Measurements from ENCODE around the gene CCDC85C.

Gene CCDC85C

GRCh38 chr14:99459481-99460100, 144.4 kb downstream of the CCDC85C start:
- in situ Hi-C loops (cut with MboI; ENCODE audit: low pct_unique_long_range_greater_than_20kb, low sequenced_read_pairs, unreplicated experiment): no loop called here
- TF ChIP-seq CTCF (IDR thresholded peaks at IDR 0.05; ENCODE audit: extremely low read depth, insufficient read depth, missing control alignments): no peak
- DNase-seq (ENCODE audit: low spot score): no peak

GRCh38 chr14:99454246-99454645, 149.8 kb downstream of the CCDC85C start:
- in situ Hi-C loops (cut with MboI; ENCODE audit: low pct_unique_long_range_greater_than_20kb, low sequenced_read_pairs, unreplicated experiment): no loop called here
- DNase-seq (ENCODE audit: low spot score): no peak
- no peak for TF ChIP-seq CTCF (IDR thresholded peaks at IDR 0.05; ENCODE audit: extremely low read depth, insufficient read depth, missing control alignments)

- TF ChIP-seq CTCF (IDR thresholded peaks at IDR 0.05; ENCODE audit: extremely low read depth, insufficient read depth, missing control alignments): no peak
- DNase-seq (ENCODE audit: low spot score): no peak
- in situ Hi-C loops (cut with MboI; ENCODE audit: low pct_unique_long_range_greater_than_20kb, low sequenced_read_pairs, unreplicated experiment): no loop called here
These were observed 151.0 kb downstream of the CCDC85C start for GRCh38 chr14:99452968-99453367.

- in situ Hi-C loops (cut with MboI; ENCODE audit: low pct_unique_long_range_greater_than_20kb, low sequenced_read_pairs, unreplicated experiment): no loop called here
- no peak for DNase-seq (ENCODE audit: low spot score)
- no peak for TF ChIP-seq CTCF (IDR thresholded peaks at IDR 0.05; ENCODE audit: extremely low read depth, insufficient read depth, missing control alignments)
These were observed 152.8 kb downstream of the CCDC85C start for GRCh38 chr14:99451234-99451633.

GRCh38 chr14:99450266-99450665, 153.7 kb downstream of the CCDC85C start:
- no peak for DNase-seq (ENCODE audit: low spot score)
- in situ Hi-C loops (cut with MboI; ENCODE audit: low pct_unique_long_range_greater_than_20kb, low sequenced_read_pairs, unreplicated experiment): no loop called here
- no peak for TF ChIP-seq CTCF (IDR thresholded peaks at IDR 0.05; ENCODE audit: extremely low read depth, insufficient read depth, missing control alignments)
